SK-N-SH (cell line): ENCODE results near the gene IGSF9. TPM values are rescaled to one million over a fixed set of nuclear protein-coding genes. Genes with fewer than 3 reads are reported as not detected.

Source experiments
- CTCF ChIA-PET: fragments of 300-600, 350-600 bp; formaldehyde crosslinking; extraction: SDS; loops from one replicate; lab custom pipeline; 2021; lab: Yijun Ruan, JAX
- POLR2A ChIA-PET: fragments of 350-600 bp; sonication (Branson Sonifier 250); formaldehyde crosslinking; extraction: SDS; loops from one replicate; lab custom pipeline; 2020; ENCODE audit warnings: antibody characterized with exemption, inconsistent platforms; lab: Yijun Ruan, JAX
- DNase-seq: peaks from one replicate; pipeline ENCODE4 v3.0.0; 2012
- H2AFZ ChIP-seq: fragments of 200-600 bp; sonication (generic); 2 replicates; pipeline ENCODE4 v1.8.1; 2016; ENCODE audit warnings: antibody characterized with exemption, mild to moderate bottlenecking, low read depth
- H3F3A ChIP-seq: fragments of 200-600 bp; sonication (generic); replicated peaks from 2 replicates; pipeline ENCODE3; 2016; ENCODE audit warnings: antibody characterized with exemption, mild to moderate bottlenecking; ENCODE audit not compliant: insufficient read depth
- H3K27ac ChIP-seq, 2 experiments: fragments of 200-500 bp in 1 of 2; fragments of 200-600 bp in 1 of 2; sonication (Bioruptor generic) in 1 of 2; sonication (generic), shearing (Covaris generic) in 1 of 2; 2 replicates each; pipeline versions ENCODE4 v1.5.1 to v1.6.1; 2014 to 2016; ENCODE audit warnings: low read depth in 2 of 2, inconsistent platforms in 1 of 2, low read length in 1 of 2, mild to moderate bottlenecking in 1 of 2, mixed read lengths in 1 of 2
- H3K27me3 ChIP-seq: fragments of 200-600 bp; sonication (generic), shearing (Covaris generic); 2 replicates; pipeline ENCODE4 v1.6.1; 2016; ENCODE audit warnings: mixed run types; ENCODE audit not compliant: insufficient read depth
- H3K36me3 ChIP-seq, 2 experiments: fragments of 200-500 bp in 1 of 2; fragments of 200-600 bp in 1 of 2; sonication (Bioruptor generic) in 1 of 2; sonication (generic) in 1 of 2; replicated peaks in 1 of 2; 2 replicates each; pipeline versions ENCODE3 to v1.5.1; 2014 to 2016; ENCODE audit warnings: low read length in 1 of 2, mild to moderate bottlenecking in 1 of 2; ENCODE audit not compliant: insufficient read depth in 2 of 2, control insufficient read depth in 1 of 2
- H3K4me1 ChIP-seq, 2 experiments: fragments of 200-500 bp in 1 of 2; fragments of 200-600 bp in 1 of 2; sonication (Bioruptor generic) in 1 of 2; sonication (generic), shearing (Covaris generic) in 1 of 2; 2 replicates each; pipeline versions ENCODE4 v1.5.1 to v1.6.1; 2014 to 2016; ENCODE audit warnings: low read depth in 1 of 2, low read length in 1 of 2, mixed run types in 1 of 2; ENCODE audit not compliant: insufficient read depth in 2 of 2, control insufficient read depth in 1 of 2
- H3K4me2 ChIP-seq: fragments of 200-600 bp; sonication (generic), shearing (Covaris generic); 2 replicates; pipeline ENCODE4 v1.6.1; 2017; ENCODE audit warnings: mixed run types
- H3K4me3 ChIP-seq, 2 experiments: fragments of 200-500 bp in 1 of 2; fragments of 200-600 bp in 1 of 2; sonication (Bioruptor generic) in 1 of 2; sonication (generic), shearing (Covaris generic) in 1 of 2; 2 replicates each; pipeline versions ENCODE4 v1.5.1 to v1.8.1; 2014 to 2016; ENCODE audit warnings: low read depth in 2 of 2, inconsistent platforms in 1 of 2, low read length in 1 of 2, mild to moderate bottlenecking in 1 of 2, mixed read lengths in 1 of 2, moderate library complexity in 1 of 2
- H3K79me2 ChIP-seq: fragments of 200-600 bp; sonication (generic); 2 replicates; pipeline ENCODE4 v1.8.1; 2017; ENCODE audit warnings: mild to moderate bottlenecking; ENCODE audit not compliant: insufficient read depth
- H3K9ac ChIP-seq: fragments of 200-600 bp; sonication (generic); 2 replicates; pipeline ENCODE4 v1.6.1; 2017; ENCODE audit warnings: mixed run types
- H3K9me2 ChIP-seq: fragments of 200-600 bp; sonication (generic); 2 replicates; pipeline ENCODE4 v1.6.1; 2017; ENCODE audit warnings: mixed run types
- H3K9me3 ChIP-seq: fragments of 200-600 bp; sonication (generic); 2 replicates; pipeline ENCODE4 v1.6.1; 2017; ENCODE audit warnings: mixed run types, mild to moderate bottlenecking, moderate library complexity
- H4K20me1 ChIP-seq: fragments of 200-600 bp; sonication (generic); 2 replicates; pipeline ENCODE4 v1.6.1; 2017; ENCODE audit warnings: mild to moderate bottlenecking, mixed run types; ENCODE audit not compliant: insufficient read depth
- CHD2 ChIP-seq: fragments of 150-350 bp; IDR thresholded peaks from 2 replicates; pipeline ENCODE4 v1.6.1; 2018; ENCODE audit warnings: low read length; ENCODE audit not compliant: partially characterized antibody
- ELF1 ChIP-seq: IDR thresholded peaks from 2 replicates; pipeline ENCODE4 v1.4.0; 2012
- FOSL2 ChIP-seq: IDR thresholded peaks from 2 replicates; pipeline ENCODE4 v1.4.0; 2012; ENCODE audit warnings: low read depth, mild to moderate bottlenecking, moderate library complexity, borderline replicate concordance
- FOXJ3 ChIP-seq: sonication (generic); formaldehyde crosslinking; IDR thresholded peaks from 2 replicates; pipeline ENCODE4 v1.5.1; 2020; ENCODE audit warnings: mild to moderate bottlenecking, missing genetic modification reagents
- FOXM1 ChIP-seq: IDR thresholded peaks from 2 replicates; pipeline ENCODE4 v1.4.0; 2012; ENCODE audit warnings: low read depth, mild to moderate bottlenecking
- GABPA ChIP-seq: IDR thresholded peaks from 2 replicates; pipeline ENCODE4 v1.4.0; 2012; ENCODE audit warnings: low read depth, mild to moderate bottlenecking
- MXI1 ChIP-seq: IDR thresholded peaks from 2 replicates; pipeline ENCODE4 v1.6.1; 2012; ENCODE audit warnings: mild to moderate bottlenecking, low read depth, low read length, improper control_type of control experiment
- NFIC ChIP-seq: IDR thresholded peaks from 2 replicates; pipeline ENCODE4 v1.4.0; 2012; ENCODE audit warnings: borderline replicate concordance
- NRF1 ChIP-seq: IDR thresholded peaks from 2 replicates; pipeline ENCODE4 v1.6.1; 2012; ENCODE audit warnings: low read depth, mild to moderate bottlenecking, low read length
- POLR2AphosphoS5 ChIP-seq: IDR thresholded peaks from 2 replicates; pipeline ENCODE4 v1.6.1; 2012; ENCODE audit warnings: low read depth, low read length
- RCOR1 ChIP-seq: fragments of 150-350 bp; IDR thresholded peaks from 2 replicates; pipeline ENCODE4 v1.6.1; 2017; ENCODE audit warnings: antibody characterized with exemption, low read length
- REST ChIP-seq: IDR thresholded peaks from 2 replicates; pipeline ENCODE4 v1.6.1; 2012; ENCODE audit warnings: mild to moderate bottlenecking, low read depth, low read length, moderate library complexity
- RXRA ChIP-seq: IDR thresholded peaks from 2 replicates; pipeline ENCODE4 v1.4.0; 2012; ENCODE audit warnings: low read depth, mild to moderate bottlenecking, borderline replicate concordance
- SIN3A ChIP-seq: IDR thresholded peaks from 2 replicates; pipeline ENCODE4 v1.6.1; 2012; ENCODE audit warnings: low read depth, mild to moderate bottlenecking, low read length, moderate library complexity, borderline replicate concordance
- TEAD4 ChIP-seq: IDR thresholded peaks from 2 replicates; pipeline ENCODE4 v1.4.0; 2012; ENCODE audit warnings: mild to moderate bottlenecking, borderline replicate concordance; ENCODE audit not compliant: insufficient read depth
- USF1 ChIP-seq: IDR thresholded peaks from 2 replicates; pipeline ENCODE4 v1.4.0; 2012; ENCODE audit warnings: low read depth, borderline replicate concordance
- YY1 ChIP-seq: IDR thresholded peaks from 2 replicates; pipeline ENCODE4 v1.4.0; 2012; ENCODE audit warnings: low read depth, mild to moderate bottlenecking
- WGBS: methylation state at CpG from one replicate; pipeline ENCODE4 v1.1.6; 2017; ENCODE audit warnings: low lambda C conversion rate; 5-methylcytosine and 5-hydroxymethylcytosine counted together
- polyA plus RNA-seq, 3 experiments: library from polyadenylated mRNA; depleted of rRNA; stranded (reverse); fragments of >200 nt; gene quantifications; 2 replicates each; pipeline ENCODE4 v1.2.3, GENCODE V29; 2012
- TF ChIP-seq, protein P1 (sequence below): IDR thresholded peaks from 2 replicates; pipeline ENCODE4 v1.4.0; 2012; ENCODE audit warnings: low read depth

IGSF9 gene
- polyA plus RNA-seq, 1 of the 3 experiments (the other 2 are of a cell fraction) = 2.4 TPM

DNA sequence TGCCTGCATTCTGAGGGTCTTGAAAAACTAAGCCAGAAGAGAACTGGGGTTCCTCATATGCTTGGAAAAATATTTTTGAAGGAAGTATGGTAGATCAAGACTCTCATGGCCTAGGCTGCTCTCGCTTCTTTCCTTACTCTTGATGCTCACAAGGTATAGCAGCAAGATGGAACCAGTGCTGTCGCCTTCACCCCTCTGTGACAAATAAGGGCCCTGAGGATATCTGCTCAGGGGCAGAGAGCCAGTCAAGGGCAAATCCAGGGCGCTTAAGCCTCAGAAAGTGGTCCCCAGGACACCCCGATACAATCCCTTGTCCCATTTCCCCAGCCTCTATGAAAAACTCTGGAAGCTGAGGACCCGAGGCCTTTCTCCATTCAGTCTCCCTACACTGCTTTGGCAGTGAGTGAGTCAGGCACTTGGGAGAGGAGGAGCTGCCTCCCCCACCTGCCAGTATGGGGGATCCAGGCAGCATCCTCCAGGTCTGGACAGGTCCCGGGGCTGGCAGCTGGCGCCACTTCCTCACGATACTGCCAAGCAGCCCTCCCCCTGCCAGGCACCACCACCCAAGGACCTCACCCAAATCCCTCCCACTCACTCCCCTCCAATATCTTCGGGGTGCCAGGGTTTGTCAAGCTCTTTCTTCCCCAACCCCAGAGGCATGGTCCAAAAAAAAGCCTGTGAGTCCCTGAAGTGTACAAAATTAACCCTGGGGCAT is 1.3 kb downstream of the IGSF9 start:
- H3K36me3 ChIP-seq = no peaks in the 10 kb centered on the region
- no peaks in the 10 kb centered on the region for H3K79me2 ChIP-seq
- H2AFZ ChIP-seq = no peak overlapping the region
- 84% methylated on average over 8 of the region's 9 CpGs for WGBS
- H3K4me1 ChIP-seq = peaks cover 0 to 36% of the 10 kb centered on the region in 2 experiments; a peak in 1 of 4 replicates
- H3K9ac ChIP-seq = no peak overlapping the region
- POLR2A ChIA-PET = no interaction called here
- H4K20me1 ChIP-seq = no peaks in the 10 kb centered on the region
- no peak overlapping the region; a peak in 1 of 4 replicates for H3K4me3 ChIP-seq
- DNase-seq = no peak
- no peaks in the 10 kb centered on the region for H3K9me3 ChIP-seq
- peak overlapping the region; percentile 92; the same call in 1 of the 2 replicates for H3K4me2 ChIP-seq
- H3F3A ChIP-seq = no peaks in the 10 kb centered on the region
- no peaks in the 10 kb centered on the region for H3K9me2 ChIP-seq
- TF ChIP-seq SIN3A (no peak), ELF1 (no peak), NFIC (no peak), MXI1 (no peak), CHD2 (no peak), FOXM1 (no peak), POLR2AphosphoS5 (no peak), FOSL2 (no peak), TEAD4 (no peak), RXRA (no peak), RCOR1 (no peak)
- TF ChIP-seq, protein P1, sequence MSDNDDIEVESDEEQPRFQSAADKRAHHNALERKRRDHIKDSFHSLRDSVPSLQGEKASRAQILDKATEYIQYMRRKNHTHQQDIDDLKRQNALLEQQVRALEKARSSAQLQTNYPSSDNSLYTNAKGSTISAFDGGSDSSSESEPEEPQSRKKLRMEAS = no peak
- TF ChIP-seq, all 33 proteins: peak for 0
- Histone ChIP-seq H3K27me3 (no peaks in the 10 kb centered on the region; the same call in 1 of the 2 replicates), H3K27ac (no peak overlapping the region)
- CTCF ChIA-PET = interaction anchor here (0.6 to 6.3 kb wide), 9 partner anchors 8 to 145 kb away, joined by 3 to 101 read pairs (median 4); partner anchors contain the start of gene TAGLN2

DNA sequence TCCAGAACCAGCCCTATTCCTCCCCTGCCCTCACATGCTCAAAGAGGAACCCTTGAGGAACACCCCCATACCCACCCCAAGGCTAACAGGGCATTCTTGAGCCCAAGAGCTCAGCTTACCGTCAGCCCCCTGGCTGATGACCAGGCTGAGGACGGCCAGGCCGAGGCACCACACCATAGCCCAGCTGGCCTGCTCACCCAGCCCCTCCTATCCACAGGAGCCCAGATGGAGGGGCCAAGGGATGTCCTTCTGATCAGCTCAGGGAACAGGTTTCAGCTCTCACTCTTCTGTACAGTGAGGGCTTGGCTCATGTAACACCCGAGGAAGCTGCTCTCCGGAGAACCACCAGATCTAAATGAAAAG is 2.2 kb downstream of the IGSF9 start:
- Histone ChIP-seq H3K4me2 (no peak overlapping the region), H4K20me1 (no peaks in the 10 kb centered on the region), H2AFZ (no peak overlapping the region), H3K27me3 (no peaks in the 10 kb centered on the region), H3K9me3 (no peaks in the 10 kb centered on the region), H3K79me2 (no peaks in the 10 kb centered on the region), H3K4me1 (peaks cover 0 to 36% of the 10 kb centered on the region in 2 experiments; a peak in 1 of 4 replicates), H3K27ac (no peak overlapping the region), H3F3A (no peaks in the 10 kb centered on the region), H3K4me3 (no peak overlapping the region), H3K9ac (no peak overlapping the region), H3K9me2 (no peaks in the 10 kb centered on the region), H3K36me3 (no peaks in the 10 kb centered on the region)
- ChIA-PET POLR2A (interaction anchor here (0.9 kb wide), 1 partner anchor 9 kb away, joined by 3 read pairs; no protein-coding TSS in a partner anchor), CTCF (interaction anchor here (0.7 to 6.3 kb wide), 3 partner anchors 10 to 164 kb away, joined by 3 to 101 read pairs (median 4); no protein-coding TSS in a partner anchor)
- TF ChIP-seq REST = no peak
- TF ChIP-seq FOXJ3 (CRISPR knock-in tag) = no peak
- no peak for TF ChIP-seq YY1
- no peak for TF ChIP-seq GABPA
- TF ChIP-seq USF1 = no peak
- no peak for TF ChIP-seq NRF1
- 92% methylated on average over 3 of the region's 5 CpGs for WGBS
- no peak for DNase-seq
